ENCODE data around the gene PERM1. TPM values are rescaled to one million over a fixed set of nuclear protein-coding genes. Genes with fewer than 3 reads are reported as not detected.
"Not testable (repeated sequence)": the region's sequence is repeated elsewhere in the genome, so short reads cannot be mapped to it uniquely, and the experiment has no call there.

Gene PERM1
- total RNA-seq, 1 experiment from 2014 or later: not detected

- H3K27me3 Mint-ChIP-seq (ENCODE audit: insufficient read depth, unreplicated experiment): peaks cover 18% of the 10 kb centered on the region
- H3K27ac Mint-ChIP-seq (ENCODE audit: low read depth, unreplicated experiment): no peak overlapping the region
- no peak overlapping the region for H3K4me3 Mint-ChIP-seq (ENCODE audit: unreplicated experiment)
- H3K36me3 Mint-ChIP-seq (ENCODE audit: insufficient read depth, unreplicated experiment): peaks cover 6% of the 10 kb centered on the region
- no peaks in the 10 kb centered on the region for H3K9me3 Mint-ChIP-seq (ENCODE audit: unreplicated experiment)
- peaks cover 6% of the 10 kb centered on the region for H3K4me1 Mint-ChIP-seq (ENCODE audit: insufficient read depth, unreplicated experiment)
- intact Hi-C loops (cut with micrococcal nuclease): no loop called here
- no TSS peak for BruUV-seq (replicated peaks)
- no peak for DNase-seq (ENCODE audit: unreplicated experiment)
- TF ChIP-seq CTCF (IDR thresholded peaks at IDR 0.05; ENCODE audit: unreplicated experiment): no peak
- POLR2A ChIA-PET: interaction anchor here (0.6 to 1.0 kb wide), 2 partner anchors 11 to 237 kb away, joined by 3 read pairs; no protein-coding TSS in a partner anchor
- CTCF ChIA-PET: no interaction called here
These were observed 2.8 kb downstream of the PERM1 start for GRCh38 chr1:978835-979743.

- peaks cover 12% of the 10 kb centered on the region for H3K27me3 Mint-ChIP-seq (ENCODE audit: insufficient read depth, unreplicated experiment)
- BruUV-seq (replicated peaks): no TSS peak
- H3K36me3 Mint-ChIP-seq (ENCODE audit: insufficient read depth, unreplicated experiment): no peaks in the 10 kb centered on the region
- CTCF ChIA-PET: no interaction called here
- peaks cover 6% of the 10 kb centered on the region for H3K4me1 Mint-ChIP-seq (ENCODE audit: insufficient read depth, unreplicated experiment)
- TF ChIP-seq CTCF (IDR thresholded peaks at IDR 0.05; ENCODE audit: unreplicated experiment): no peak
- H3K27ac Mint-ChIP-seq (ENCODE audit: low read depth, unreplicated experiment): no peak overlapping the region
- H3K4me3 Mint-ChIP-seq (ENCODE audit: unreplicated experiment): peak overlapping the region; percentile 2
- POLR2A ChIA-PET: no interaction called here
- no peaks in the 10 kb centered on the region for H3K9me3 Mint-ChIP-seq (ENCODE audit: unreplicated experiment)
- no peak for DNase-seq (ENCODE audit: unreplicated experiment)
- intact Hi-C loops (cut with micrococcal nuclease): no loop called here
These were observed 3.6 kb downstream of the PERM1 start for GRCh38 chr1:978069-978834.

- DNase-seq (ENCODE audit: unreplicated experiment); intact Hi-C loops (cut with micrococcal nuclease); H3K27me3 Mint-ChIP-seq (ENCODE audit: insufficient read depth, unreplicated experiment); BruUV-seq (replicated peaks); H3K4me3 Mint-ChIP-seq (ENCODE audit: unreplicated experiment); H3K9me3 Mint-ChIP-seq (ENCODE audit: unreplicated experiment); H3K36me3 Mint-ChIP-seq (ENCODE audit: insufficient read depth, unreplicated experiment); H3K27ac Mint-ChIP-seq (ENCODE audit: low read depth, unreplicated experiment); H3K4me1 Mint-ChIP-seq (ENCODE audit: insufficient read depth, unreplicated experiment): not testable (repeated sequence)
- POLR2A ChIA-PET: interaction anchor here (1.0 to 1.2 kb wide), 3 partner anchors 10 to 198 kb away, joined by 3 to 7 read pairs (median 3); partner anchors contain the start of gene PLEKHN1
- CTCF ChIA-PET: interaction anchor here (0.6 to 1.9 kb wide), 9 partner anchors 8 to 87 kb away, joined by 3 to 10 read pairs (median 4); partner anchors contain the start of gene PLEKHN1
These were observed 5.1 kb downstream of the PERM1 start for GRCh38 chr1:976791-977190.

- intact Hi-C loops (cut with micrococcal nuclease): loop anchor here (2.0 kb wide), 1 partner anchor 71 kb away; no protein-coding TSS in a partner anchor
- POLR2A ChIA-PET: interaction anchor here (0.6 to 1.2 kb wide), 7 partner anchors 10 to 197 kb away, joined by 3 to 7 read pairs (median 3); partner anchors contain the start of genes NOC2L and PLEKHN1
These were observed 5.8 kb downstream of the PERM1 start for GRCh38 chr1:975896-976683.

More at GRCh38 chr1:975896-976683, 5.8 kb downstream of the PERM1 start:
- Mint-ChIP-seq H3K9me3 (ENCODE audit: unreplicated experiment) (no peaks in the 10 kb centered on the region), H3K4me3 (ENCODE audit: unreplicated experiment) (no peak overlapping the region), H3K36me3 (ENCODE audit: insufficient read depth, unreplicated experiment) (no peaks in the 10 kb centered on the region), H3K27ac (ENCODE audit: low read depth, unreplicated experiment) (no peak overlapping the region), H3K4me1 (ENCODE audit: insufficient read depth, unreplicated experiment) (peaks cover 6% of the 10 kb centered on the region), H3K27me3 (ENCODE audit: insufficient read depth, unreplicated experiment) (no peaks in the 10 kb centered on the region)
- BruUV-seq (replicated peaks): no TSS peak
- DNase-seq (ENCODE audit: unreplicated experiment): peak; percentile 83
- CTCF ChIA-PET: interaction anchor here (0.6 to 2.2 kb wide), 13 partner anchors 8 to 88 kb away, joined by 3 to 10 read pairs (median 4); partner anchors contain the start of gene PLEKHN1
- peak; percentile 73 for TF ChIP-seq CTCF (IDR thresholded peaks at IDR 0.05; ENCODE audit: unreplicated experiment)
